Upper lobe of right lung (tissue), 1 donor: ENCODE results near the gene CCSER1. TPM values are rescaled to one million over a fixed set of nuclear protein-coding genes. Genes with fewer than 3 reads are reported as not detected.
A peak's percentile ranks its signal among the peaks of the same experiment; 100 is the strongest.

ENCODE experiments used
- ATAC-seq: fragments of 200-7000 bp; cut with Tn5 transposase; one replicate; pipeline ENCODE4 v1.9.1; 2020; ENCODE audit warnings: mild to moderate bottlenecking, moderate library complexity
- DNase-seq: peaks from one replicate; pipeline ENCODE4 v3.0.0-alpha.2; 2020
- H3K27ac ChIP-seq: fragments of 200-600 bp; one replicate; pipeline ENCODE4 v1.8.0; 2022
- H3K27me3 ChIP-seq: fragments of 200-600 bp; one replicate; pipeline ENCODE4 v1.8.0; 2022; ENCODE audit warnings: mild to moderate bottlenecking
- H3K36me3 ChIP-seq: fragments of 200-600 bp; one replicate; pipeline ENCODE4 v1.8.0; 2022
- H3K4me1 ChIP-seq: fragments of 200-600 bp; one replicate; pipeline ENCODE4 v1.8.0; 2022
- H3K4me3 ChIP-seq: fragments of 200-600 bp; one replicate; pipeline ENCODE4 v1.8.0; 2022; ENCODE audit warnings: mild to moderate bottlenecking
- H3K9me3 ChIP-seq: fragments of 200-600 bp; one replicate; pipeline ENCODE4 v1.8.0; 2022
- CTCF ChIP-seq: fragments of 200-600 bp; IDR thresholded peaks from one replicate; pipeline ENCODE4 v1.8.0; 2022; ENCODE audit warnings: antibody characterized with exemption
- intact Hi-C: fragments of 100-400 bp; cut with DNase I; formaldehyde crosslinking; loops from one replicate; pipeline ENCODE4 v1.11.0; 2022
- total RNA-seq: library from RNA; stranded (reverse); fragmentation: NEBNext Ultra II Directional; extraction: Animal tissue kit (Norgen Biotek cat#: 25700); gene quantifications from one replicate; pipeline ENCODE4 v1.2.1, GENCODE V29; 2021
- donor health status: DM: no; HTN: yes; CAD: no; lungs with severe emphysema.

Gene CCSER1
- total RNA-seq, 1 donor from 2014 or later = 7.4 TPM

GRCh38 chr4:91058345-91058744 is 931.2 kb downstream of the CCSER1 start:
- ATAC-seq = no peak
- Histone ChIP-seq H3K27me3 (no peaks in the 10 kb centered on the region), H3K4me1 (no peaks in the 10 kb centered on the region), H3K27ac (no peak overlapping the region), H3K4me3 (no peak overlapping the region), H3K36me3 (no peaks in the 10 kb centered on the region), H3K9me3 (no peaks in the 10 kb centered on the region)
- intact Hi-C loops = no loop called here
- no peak for DNase-seq
- TF ChIP-seq CTCF = no peak

- Histone ChIP-seq H3K4me1 (no peaks in the 10 kb centered on the region), H3K36me3 (no peaks in the 10 kb centered on the region), H3K27me3 (no peaks in the 10 kb centered on the region), H3K4me3 (no peak overlapping the region), H3K9me3 (no peaks in the 10 kb centered on the region), H3K27ac (no peak overlapping the region)
- intact Hi-C loops = no loop called here
- no peak for TF ChIP-seq CTCF
- DNase-seq = no peak
- ATAC-seq = peak; percentile 26
These were observed 937.1 kb downstream of the CCSER1 start for GRCh38 chr4:91064157-91064853.

- Histone ChIP-seq H3K4me1 (no peaks in the 10 kb centered on the region), H3K27me3 (no peaks in the 10 kb centered on the region), H3K36me3 (no peaks in the 10 kb centered on the region), H3K9me3 (no peaks in the 10 kb centered on the region), H3K27ac (no peak overlapping the region), H3K4me3 (no peak overlapping the region)
- no peak for ATAC-seq
- no peak for DNase-seq
- TF ChIP-seq CTCF = no peak
- intact Hi-C loops = no loop called here
These were observed 937.9 kb downstream of the CCSER1 start for GRCh38 chr4:91065117-91065516.

GRCh38 chr4:91070736-91071135 is 943.5 kb downstream of the CCSER1 start:
- no peaks in the 10 kb centered on the region for H3K27me3 ChIP-seq
- intact Hi-C loops = no loop called here
- no peak overlapping the region for H3K27ac ChIP-seq
- no peaks in the 10 kb centered on the region for H3K4me1 ChIP-seq
- DNase-seq (no peak), ATAC-seq (no peak)
- no peaks in the 10 kb centered on the region for H3K36me3 ChIP-seq
- TF ChIP-seq CTCF = no peak
- H3K4me3 ChIP-seq = no peak overlapping the region
- H3K9me3 ChIP-seq = no peaks in the 10 kb centered on the region

- no peak overlapping the region for H3K4me3 ChIP-seq
- H3K27ac ChIP-seq = no peak overlapping the region
- ATAC-seq (no peak), DNase-seq (no peak)
- H3K9me3 ChIP-seq = no peaks in the 10 kb centered on the region
- intact Hi-C loops = no loop called here
- no peaks in the 10 kb centered on the region for H3K27me3 ChIP-seq
- no peaks in the 10 kb centered on the region for H3K4me1 ChIP-seq
- TF ChIP-seq CTCF = no peak
- H3K36me3 ChIP-seq = no peaks in the 10 kb centered on the region
These were observed 949.0 kb downstream of the CCSER1 start for GRCh38 chr4:91076147-91076546.

GRCh38 chr4:91085961-91086360 is 958.8 kb downstream of the CCSER1 start:
- Histone ChIP-seq H3K4me1 (no peaks in the 10 kb centered on the region), H3K9me3 (no peaks in the 10 kb centered on the region), H3K27ac (no peak overlapping the region), H3K36me3 (no peaks in the 10 kb centered on the region), H3K27me3 (no peaks in the 10 kb centered on the region), H3K4me3 (no peak overlapping the region)
- intact Hi-C loops = no loop called here
- ATAC-seq (no peak), DNase-seq (no peak)
- TF ChIP-seq CTCF = no peak
